Fibroblast of skin of right biceps (primary cell): Measurements from ENCODE around the gene PCMTD2.
"Not testable (repeated sequence)": the region's sequence is repeated elsewhere in the genome, so short reads cannot be mapped to it uniquely, and the experiment has no call there.

Experiments
- DNase-seq: peaks from one replicate; pipeline ENCODE4 v3.0.0-alpha.2; 2013

The PCMTD2 gene

DNA sequence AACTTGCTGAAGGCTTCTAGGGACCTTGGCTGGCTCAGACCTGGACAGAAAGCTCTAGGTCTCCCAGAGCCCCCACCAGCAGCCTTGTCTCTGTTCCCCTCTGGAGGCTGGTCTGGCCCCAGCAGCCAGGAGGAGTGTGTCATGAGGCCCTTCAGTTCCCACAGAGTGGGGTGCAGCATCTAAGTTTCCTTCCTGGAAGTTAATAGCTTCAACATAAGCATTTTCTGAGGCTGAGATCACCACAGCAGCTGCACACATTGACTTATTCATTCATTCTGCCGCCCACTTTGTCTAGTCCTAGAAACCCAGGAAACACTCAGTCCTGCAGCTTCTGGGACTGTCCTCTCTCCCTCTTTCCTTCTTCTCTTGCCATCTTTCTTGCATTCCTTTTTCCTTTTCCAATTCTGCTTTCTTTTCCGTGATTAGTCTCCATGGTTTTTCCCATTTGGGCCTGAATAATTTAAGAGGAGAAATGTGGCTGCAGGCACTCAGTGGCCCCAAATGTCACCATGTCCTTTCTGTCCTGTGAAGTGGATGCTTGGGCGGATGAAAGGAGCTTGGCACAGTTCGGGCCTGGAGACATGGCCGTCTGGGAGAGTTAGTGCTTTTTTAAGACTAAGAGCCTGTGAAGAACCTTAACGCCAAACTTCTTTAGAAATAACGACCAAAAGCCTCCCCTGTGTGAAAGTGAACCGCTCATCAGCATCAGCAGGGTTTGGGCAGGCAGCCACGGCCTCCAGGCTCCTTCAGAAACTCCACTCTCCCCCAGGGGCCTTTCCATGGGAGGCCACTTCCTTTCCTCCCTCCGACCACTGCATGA is 31.0 kb upstream of the PCMTD2 start:
- peak; percentile 94 for DNase-seq

DNA sequence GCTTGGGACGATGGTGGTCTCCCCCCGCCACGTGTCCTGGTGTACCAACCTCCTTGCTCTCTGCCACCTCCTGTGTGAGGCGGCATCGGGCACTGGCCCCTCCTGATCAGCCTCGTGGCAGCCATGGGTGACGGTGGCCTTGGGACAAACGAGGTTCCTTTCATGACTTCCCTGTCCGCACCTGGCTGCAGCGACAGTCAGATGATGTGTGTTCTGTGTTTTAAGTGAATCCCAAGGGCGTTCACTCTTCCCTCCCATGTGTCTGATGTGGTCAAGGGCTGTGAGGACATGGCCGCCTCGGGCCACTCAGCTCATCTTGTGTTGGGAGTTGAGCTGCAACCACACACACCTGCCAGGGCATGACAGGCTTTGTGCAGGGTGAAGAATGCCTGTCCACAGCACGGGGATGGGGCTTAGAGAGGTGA is 30.4 kb upstream of the PCMTD2 start:
- no peak for DNase-seq

DNA sequence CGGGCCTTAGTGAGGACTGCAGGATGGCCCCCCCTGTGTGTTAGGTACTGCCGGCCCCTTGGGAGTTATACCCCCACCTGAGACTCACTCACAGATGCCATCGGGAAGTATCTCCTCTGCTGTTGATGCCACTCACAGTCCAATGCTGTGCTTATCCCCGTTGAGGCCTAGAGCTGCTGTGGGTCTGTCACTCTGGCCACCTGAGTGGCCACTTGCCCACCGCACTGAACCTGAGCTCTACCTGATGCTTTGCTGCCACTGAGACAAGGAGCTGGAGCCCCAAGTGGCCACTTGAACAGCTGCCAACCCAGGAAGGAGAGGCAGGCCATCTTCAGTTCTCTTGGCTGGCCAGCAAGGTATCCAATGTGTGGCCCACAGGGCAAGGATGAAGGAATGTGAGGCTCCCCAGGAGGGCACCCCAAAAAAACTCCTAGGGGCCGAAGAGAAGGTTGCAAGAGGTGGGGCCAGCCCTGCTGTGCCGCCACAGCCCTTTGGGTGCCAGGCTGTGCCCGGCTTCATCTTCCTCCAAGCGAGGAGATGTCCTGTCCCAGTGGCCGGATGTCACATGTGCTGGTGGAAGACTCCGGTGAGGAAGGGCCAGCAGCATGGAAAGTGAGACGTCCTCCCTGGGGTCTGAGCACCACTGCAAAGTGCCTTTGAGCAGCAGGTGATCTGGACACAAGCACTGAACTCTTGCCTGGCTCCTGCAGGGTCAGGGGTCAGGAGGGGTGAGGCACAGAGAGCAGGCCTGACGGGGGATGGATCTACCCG is 29.5 kb upstream of the PCMTD2 start:
- no peak for DNase-seq

DNA sequence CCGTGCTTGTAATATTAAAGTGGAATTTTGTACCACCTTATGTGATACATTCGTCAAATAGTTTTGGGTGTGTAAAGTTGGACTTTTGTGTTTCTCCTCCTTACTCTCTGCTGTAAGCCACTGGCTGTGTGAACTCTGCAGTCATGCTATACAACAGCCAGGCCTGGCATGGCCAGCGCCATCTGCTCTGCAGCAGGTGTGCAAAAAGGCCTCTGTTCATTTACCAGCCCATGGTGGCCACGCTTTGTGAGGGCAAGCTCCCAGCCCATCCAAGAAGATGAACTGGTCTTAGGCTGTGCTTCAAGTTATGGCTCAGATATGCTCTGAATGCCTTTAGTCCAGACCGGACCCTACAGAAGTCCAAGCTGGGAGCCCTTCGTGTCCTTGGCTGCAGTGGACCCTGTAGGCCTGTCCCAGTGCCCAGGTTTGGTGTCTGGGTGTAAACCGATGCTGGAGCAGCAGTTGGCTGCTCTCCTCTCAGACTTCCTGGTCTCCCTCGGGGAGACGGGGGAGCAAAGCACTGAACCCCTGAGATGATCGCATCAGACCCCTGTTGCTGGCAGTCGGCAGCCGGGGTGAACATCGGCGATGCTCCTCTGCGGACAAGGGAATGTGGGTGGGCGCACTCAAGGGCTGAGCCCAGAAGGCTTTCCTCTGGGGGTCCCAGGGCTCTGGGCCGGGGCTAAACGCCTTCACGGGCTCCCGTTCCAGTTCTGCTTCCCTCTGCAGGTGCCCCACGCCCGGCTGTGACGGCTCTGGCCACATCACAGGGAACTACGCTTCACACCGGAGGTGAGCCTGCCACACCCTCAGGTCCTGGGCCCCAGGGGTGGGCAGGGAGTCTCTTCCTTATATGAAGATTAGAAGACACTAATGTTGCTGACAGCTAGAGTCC is 28.6 kb upstream of the PCMTD2 start:
- no peak for DNase-seq

DNA sequence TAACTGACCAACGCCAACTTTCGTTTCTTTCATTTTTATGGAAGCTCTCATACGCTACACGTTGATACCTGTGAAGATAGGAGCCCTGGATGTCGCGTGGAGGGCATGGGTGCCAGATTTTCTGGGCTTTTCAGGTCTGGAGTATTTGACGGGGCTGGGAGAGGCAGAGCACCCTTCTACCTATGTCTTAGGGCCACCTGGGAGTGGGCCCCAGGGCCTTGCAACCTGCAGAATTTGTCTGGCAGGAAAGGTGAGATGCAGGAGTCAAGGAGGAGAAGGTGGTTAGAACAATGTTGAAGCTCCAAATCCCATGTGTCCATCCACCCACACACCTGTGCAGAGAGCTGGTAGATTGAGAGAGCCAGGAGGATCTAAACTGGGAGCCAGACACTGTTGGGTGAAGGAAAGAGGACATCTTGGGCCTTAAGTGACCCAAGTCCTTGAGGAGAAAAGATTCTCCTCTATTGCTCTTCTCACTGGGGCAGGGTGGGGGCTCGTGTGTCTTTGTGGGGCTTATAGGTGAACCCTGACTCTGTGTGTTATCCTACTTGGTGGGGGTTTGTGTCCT is 27.4 kb upstream of the PCMTD2 start:
- no peak for DNase-seq

DNA sequence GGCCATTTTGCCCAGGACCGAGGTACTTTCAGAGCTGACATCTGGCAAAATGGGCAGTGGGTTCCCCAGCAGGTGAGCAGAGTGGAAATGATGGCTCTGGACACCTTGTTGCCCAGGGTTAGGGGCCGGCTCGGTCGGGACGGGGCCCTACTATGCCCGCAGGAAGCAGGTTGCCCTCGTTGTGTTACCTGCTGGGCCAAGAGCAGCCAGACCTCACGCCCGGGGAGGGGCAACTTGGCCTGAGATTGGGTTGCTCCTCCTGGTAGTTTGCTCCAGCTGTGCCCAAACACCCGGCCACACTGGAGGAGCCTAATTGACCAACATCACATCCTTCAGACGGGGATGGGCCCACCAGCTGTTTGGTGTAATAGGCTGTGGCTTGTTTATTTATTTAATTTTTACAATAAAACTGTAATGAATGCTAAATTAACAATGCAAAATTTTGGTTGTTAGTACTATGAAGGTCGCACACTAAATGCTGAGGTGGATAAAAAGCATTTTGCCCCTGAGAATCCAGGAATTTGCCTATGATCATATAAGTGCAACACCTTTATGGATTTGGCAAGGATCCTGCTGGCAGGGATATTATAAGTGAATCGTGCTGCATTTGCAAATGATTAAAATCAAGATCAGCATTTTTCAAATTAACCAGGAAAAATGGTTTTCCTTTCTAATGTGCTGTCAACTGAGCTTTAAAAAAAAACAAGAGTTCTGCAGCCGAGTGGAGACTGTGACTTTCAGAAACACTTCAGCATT is 26.6 kb upstream of the PCMTD2 start:
- no peak for DNase-seq

DNA sequence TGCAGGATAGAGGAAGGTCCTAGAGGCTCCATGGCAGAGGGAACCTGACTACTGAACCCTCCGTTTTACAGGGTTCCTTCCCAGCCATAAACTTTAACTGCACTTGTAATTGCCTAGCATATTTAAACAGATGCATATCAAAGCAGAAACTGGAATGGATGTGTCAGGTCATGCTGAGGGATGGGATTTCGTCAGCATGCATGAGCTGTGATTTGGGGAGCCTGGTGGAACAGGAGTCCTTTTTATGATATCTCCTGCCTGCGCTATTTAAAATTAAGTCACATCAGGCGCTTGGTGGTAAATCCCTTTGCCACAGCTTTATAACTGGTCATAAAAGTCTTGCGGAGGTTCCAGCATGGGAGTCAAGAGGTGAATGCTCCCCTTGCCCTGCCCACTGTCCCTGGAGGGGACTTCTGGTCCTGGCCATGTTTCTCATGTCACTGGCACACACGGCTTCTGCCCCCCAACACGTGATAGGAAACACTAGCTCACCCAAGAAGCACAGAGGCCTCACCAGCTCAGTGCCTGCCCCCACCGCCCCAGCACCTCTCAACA is 26.0 kb upstream of the PCMTD2 start:
- DNase-seq = no peak

DNA sequence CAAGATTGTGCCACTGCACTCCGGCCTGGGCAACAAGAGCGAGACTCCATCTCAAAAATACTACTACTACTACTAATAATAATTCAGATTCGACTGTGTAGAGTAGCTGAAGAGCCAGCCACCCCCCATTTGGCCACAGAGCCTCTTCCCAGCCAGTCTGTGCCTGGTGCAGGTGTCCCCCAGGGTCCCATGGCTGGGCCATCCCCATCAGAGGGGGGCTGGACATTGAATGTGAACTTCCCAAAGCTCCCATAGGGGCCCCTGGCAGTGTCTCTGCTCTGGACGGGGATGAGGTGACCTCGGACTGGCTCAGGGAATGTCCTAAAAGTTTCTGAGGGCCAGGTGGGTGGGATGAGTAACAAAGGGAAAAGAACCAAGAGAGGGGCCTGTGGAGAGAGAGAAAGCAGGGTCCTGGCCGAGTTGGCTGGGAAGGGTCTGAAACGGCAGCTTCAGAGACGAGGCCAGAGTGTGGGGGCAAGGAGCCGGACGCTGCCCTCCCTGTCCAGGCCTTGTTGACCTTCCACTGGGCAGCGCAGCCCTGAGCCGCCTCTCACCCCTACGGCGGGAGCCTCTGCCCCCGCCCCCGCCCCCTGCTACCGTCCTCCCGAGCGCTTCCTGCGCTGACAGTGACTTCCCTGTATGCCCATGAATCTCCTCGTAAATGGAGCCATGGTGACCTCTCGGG is 24.9 kb upstream of the PCMTD2 start:
- DNase-seq = no peak

DNA sequence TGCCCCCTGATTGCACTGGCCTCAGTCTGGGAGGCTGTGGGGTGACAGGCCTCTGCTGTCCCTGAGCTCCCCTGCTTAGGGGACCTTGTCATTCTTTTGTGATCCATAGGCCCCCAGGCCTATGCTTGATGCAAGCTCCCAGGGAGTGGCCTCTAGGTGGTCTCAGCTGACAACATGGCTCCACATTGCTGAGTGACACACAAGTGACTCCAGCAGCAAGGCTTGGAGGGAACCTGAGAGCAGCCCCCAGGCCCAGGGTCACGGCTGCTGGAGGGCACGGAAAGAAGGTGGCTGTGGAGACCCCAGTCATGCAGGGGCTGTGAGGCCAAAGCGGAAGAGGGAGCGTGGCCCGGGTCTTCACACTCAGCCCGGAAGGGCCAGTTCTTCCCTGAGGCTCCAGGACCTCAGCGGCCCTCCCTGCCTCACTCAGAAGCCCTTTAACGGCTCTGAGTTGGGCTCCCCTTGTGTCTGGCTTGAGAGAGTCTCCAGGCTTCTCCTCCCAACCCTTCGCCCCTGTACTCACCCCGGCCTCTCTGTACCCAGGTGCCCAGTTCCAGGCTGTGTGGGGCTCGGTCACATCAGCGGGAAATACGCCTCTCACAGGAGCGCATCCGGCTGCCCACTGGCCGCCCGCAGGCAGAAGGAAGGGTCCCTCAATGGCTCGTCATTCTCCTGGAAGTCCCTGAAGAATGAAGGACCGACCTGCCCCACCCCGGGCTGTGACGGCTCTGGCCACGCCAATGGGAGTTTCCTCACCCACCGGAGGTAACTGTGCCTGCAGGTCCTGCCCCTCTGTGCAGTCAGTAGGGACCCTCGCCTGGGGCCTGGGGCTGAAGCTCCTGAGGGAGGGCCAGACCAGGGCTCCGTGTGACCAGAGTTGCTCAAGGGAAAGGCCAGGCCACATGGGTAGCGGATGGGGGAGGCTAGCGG is 23.7 kb upstream of the PCMTD2 start:
- no peak for DNase-seq

DNA sequence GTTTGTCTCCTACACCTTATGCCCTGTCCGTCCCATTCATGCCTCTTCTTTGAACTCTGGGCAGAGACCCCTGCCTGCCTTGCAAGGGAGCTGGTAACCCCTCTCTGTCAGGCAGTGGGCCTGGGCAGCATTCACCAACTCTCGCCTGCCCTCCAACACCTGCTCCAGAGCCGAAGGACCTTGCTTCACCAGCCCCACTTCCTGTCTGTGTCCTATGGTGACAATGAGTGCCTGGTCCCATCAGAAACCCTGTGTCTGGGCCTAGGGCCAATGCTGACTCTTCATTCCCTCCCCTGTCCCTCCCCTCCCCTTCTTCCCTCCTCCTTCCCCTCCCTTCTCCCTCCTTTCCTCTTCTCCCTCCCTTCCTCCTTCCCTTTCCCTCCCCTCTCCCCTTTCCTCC is 22.8 kb upstream of the PCMTD2 start:
- DNase-seq = peak; percentile 22

DNA sequence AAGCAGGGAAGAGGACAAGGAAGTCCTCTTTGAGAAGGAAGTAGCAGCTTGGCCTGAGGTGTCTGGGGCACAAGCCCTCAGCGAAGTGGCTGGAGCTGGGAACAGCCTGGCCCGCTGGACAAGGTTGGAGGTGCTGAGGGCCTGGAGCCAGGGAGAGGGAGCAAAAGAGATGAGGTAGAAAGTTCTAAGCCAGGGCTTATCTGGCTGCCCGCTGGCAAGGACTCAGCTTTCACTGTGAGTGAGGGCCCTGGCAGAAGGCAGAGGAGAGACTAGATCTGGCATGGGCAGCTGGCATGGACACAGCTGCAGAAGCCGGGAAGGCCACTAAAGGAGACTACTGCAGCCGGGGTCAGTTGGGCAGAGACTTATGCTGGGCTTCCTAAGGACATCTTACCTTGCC is 21.8 kb upstream of the PCMTD2 start:
- no peak for DNase-seq

DNA sequence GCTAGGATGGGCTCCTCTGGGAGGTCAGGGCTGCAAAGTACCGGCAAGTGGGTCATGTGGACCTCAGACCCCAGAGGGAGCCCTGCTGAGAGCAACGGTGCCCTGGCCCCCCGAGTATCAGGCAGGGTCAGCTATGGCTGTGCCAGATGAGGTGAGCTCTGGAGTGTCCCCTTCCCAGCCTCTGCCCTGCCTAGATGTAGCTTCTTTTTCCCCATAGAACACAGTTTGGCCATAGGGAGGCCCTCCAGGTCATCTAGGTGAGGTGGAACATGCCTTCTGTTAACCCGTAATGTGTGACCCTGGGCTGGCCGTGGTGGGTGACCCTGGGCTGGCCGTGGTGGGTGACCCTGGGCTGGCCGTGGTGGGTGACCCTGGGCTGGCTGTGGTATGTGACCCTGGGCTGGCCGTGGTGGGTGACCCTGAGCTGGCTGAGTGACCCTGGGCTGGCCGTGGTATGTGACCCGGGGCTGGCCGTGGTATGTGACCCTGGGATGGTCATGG is 21.2 kb upstream of the PCMTD2 start:
- no peak for DNase-seq

DNA sequence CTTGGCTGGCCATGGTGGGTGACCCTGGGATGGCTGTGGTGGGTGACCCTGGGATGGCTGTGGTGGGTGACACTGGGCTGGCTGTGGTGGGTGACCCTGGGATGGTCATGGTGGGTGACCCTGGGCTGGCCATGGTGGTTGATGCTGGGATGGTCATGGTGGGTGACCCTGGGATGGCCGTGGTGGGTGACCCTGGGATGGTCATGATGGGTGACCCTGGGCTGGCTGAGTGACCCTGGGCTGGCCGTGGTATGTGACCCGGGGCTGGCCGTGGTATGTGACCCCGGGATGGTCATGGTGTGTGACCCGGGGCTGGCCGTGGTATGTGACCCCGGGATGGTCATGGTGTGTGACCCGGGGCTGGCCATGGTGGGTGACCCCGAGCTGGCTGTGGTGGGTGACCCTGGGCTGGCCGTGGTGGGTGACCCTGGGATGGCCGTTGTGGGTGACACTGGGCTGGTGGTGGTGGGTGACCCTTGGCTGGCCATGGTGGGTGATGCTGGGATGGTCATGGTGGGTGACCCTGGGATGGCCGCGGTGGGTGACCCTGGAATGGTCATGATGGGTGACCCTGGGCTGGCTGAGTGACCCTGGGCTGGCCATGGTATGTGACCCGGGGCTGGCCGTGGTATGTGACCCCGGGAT is 20.5 kb upstream of the PCMTD2 start:
- not testable (repeated sequence) for DNase-seq

DNA sequence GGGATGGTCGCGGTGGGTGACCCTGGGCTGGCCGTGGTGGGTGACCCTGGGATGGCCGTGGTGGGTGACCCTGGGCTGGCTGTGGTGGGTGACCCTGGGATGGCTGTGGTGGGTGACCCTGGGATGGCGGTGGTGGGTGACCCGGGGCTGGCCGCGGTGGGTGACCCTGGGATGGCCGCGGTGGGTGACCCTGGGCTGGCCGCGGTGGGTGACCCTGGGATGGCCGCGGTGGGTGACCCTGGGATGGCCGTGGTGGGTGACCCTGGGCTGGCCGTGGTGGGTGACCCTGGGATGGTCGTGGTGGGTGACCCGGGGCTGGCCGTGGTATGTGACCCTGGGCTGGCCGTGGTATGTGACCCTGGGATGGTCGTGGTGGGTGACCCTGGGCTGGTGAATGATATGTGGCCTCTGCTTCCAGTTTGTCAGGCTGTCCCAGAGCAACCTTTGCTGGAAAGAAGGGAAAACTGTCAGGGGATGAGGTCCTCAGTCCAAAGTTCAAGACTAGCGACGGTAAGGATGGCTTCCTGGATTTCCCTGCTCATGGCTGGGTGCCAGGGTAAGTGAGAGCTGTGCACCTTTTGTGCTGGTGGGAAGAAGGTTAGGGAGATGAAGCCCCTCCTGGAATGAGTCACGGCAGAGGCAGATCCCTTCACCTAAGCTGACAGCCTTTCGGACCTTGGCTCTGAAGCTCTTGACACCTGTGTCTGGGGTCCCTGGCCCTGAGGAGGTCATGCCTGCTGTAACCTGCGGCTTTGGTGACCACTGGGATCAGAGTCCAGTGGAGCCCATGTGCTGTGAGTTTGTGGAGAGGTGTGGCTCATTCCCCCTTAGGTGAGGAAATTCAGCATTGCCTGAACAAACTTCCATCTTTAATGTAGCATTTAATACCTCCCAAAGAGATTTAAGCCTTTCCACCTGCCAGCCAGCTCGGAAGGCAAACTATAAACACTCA is 19.1 kb upstream of the PCMTD2 start:
- DNase-seq = no peak

DNA sequence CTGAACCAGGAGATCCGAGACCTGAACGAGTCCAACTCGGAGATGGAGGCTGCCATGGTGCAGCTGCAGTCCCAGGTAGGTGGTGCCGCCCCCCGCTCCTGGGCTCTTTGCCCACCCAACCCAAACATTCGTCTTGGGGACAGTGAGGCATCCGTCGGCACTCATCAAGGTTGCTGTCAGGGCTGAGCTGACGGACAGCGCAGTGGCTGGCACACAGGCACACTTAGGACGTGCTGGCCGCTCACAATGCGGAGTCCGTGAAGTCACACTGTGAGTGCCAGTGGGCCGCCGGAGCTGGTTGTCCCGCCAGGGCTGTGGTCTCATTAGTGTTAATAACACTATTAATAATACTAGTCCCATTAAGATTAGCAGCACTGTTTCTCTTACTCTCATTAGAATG is 18.2 kb upstream of the PCMTD2 start:
- no peak for DNase-seq

DNA sequence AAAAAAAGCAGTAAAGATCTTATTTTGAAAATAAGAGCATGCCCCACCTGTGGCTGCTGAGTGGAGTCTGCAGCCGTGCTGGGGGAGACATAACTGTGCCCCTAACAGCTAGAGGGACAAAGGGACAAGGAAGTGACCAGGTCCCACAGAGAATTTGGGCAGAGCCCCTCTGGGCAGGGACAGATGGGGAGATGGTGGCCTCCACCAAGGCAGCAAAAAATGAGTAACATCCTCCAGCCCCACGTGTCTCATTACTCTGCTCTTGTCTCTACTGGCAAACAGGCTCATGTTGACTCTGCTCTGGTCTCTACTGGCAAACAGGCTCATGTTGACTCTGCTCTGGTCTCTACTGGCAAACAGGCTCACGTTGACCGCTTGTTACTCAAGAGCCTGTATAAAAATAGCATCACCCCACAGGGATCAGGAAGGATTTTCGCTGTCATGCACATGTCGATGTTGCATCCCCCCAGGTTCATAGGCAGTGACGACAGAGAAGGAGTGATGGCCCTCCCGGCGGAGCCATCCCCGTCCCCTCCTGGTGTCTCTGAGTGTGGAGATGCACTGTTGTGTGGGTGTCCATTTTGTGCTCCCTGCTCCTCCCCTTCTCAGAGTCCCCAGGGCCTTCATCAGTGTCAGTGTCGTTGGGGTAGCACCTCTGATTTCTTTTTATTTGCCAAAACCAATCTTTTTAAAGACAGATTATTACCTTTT is 17.3 kb upstream of the PCMTD2 start:
- DNase-seq = no peak

DNA sequence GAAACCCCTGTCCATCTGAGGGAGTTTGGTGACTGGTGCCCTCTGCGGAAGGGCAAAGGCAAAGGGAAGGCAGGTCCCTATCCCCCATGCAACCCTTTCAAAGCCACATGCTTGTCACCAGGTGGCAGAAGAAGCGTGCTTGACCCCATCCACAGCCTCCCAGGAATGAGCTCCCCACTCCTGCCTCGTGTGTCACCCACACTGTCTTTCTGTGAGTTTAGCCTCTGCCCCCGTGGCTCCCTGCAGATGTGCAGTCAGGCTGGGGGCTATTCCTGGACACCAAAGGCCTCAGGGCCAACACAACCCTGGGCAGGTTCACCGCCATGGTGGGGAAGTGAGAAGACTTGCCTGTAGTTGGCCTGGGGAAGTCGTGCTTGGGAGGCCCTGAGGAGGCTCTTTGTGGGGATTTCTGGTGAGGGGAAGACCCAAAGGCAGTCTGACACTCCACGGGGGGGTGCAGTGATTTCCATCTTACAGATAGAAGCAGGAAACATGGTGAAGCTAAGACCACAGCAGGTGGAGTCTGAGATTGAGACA is 16.6 kb upstream of the PCMTD2 start:
- DNase-seq = no peak
